SJCRH30 (cell line): ENCODE results near the gene NACC1. TPM values are rescaled to one million over a fixed set of nuclear protein-coding genes. Genes with fewer than 3 reads are reported as not detected.

Experiments used
- DNase-seq, 2 experiments: peaks; one replicate each; pipeline ENCODE4 v3.0.0-alpha.2; 2015 to 2020
- H3K27ac ChIP-seq: fragments of 250-450 bp; sonication (Bioruptor Pico); 2 replicates; pipeline ENCODE4 v1.5.1; 2020; ENCODE audit warnings: mild to moderate bottlenecking, moderate library complexity
- H3K27me3 ChIP-seq: fragments of 250-450 bp; sonication (Bioruptor Pico); 2 replicates; pipeline ENCODE4 v1.5.1; 2020; ENCODE audit warnings: mild to moderate bottlenecking, moderate library complexity
- H3K36me3 ChIP-seq: fragments of 250-450 bp; sonication (Bioruptor Pico); 2 replicates; pipeline ENCODE4 v1.5.1; 2020; ENCODE audit warnings: mild to moderate bottlenecking, moderate library complexity
- H3K4me1 ChIP-seq: fragments of 250-450 bp; sonication (Bioruptor Pico); 2 replicates; pipeline ENCODE4 v1.5.1; 2020; ENCODE audit warnings: mild to moderate bottlenecking, moderate library complexity
- H3K4me3 ChIP-seq: fragments of 250-450 bp; sonication (Bioruptor Pico); 2 replicates; pipeline ENCODE4 v1.5.1; 2020; ENCODE audit warnings: mild to moderate bottlenecking, moderate library complexity
- H3K9me3 ChIP-seq: fragments of 250-450 bp; sonication (Bioruptor Pico); replicated peaks from 2 replicates; pipeline ENCODE4 v1.5.1; 2020; ENCODE audit warnings: mild to moderate bottlenecking, moderate library complexity
- total RNA-seq: library from RNA; depleted of rRNA; stranded (reverse); fragments of >200 nt; shearing (Covaris generic); gene quantifications from 2 replicates; pipeline ENCODE4 v1.2.3, GENCODE V29; 2014

The NACC1 gene
- total RNA-seq, 1 experiment from 2014 or later, result 103 TPM

DNA sequence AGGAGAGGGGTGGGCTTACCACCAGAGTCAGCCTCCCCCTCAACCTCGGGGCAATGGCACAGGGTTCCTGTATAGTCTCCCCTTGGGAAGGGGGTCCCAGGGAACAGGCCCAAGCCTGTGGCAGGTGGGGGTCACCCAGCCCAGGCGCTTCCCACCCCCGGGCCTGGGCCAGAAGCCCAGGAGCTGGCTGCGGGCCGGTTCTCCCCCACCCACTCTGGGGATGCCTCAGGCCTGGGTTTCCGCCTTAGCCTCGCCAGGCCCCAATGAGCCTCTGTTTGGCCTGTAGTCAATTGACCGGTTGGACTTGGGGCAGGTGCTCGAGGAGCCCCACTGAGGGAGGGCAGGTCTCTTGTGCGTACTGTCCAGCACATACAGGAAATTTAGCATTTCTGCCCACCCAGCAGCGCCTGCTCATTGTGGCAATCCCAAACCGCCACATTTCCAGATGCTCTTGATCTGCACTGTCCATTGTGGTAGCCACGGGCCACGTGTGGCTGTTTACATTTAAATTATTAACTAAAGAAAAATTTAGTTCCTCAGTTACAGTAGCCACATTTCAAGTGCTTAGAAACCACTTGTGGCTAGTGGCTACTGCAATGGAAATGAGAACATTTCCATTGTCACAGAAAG is 25.3 kb upstream of the NACC1 start:
- H3K36me3 ChIP-seq, result peaks cover 3% of the 10 kb centered on the region; the same call in 1 of the 2 replicates
- peaks cover 14% of the 10 kb centered on the region for H3K4me1 ChIP-seq
- no peaks in the 10 kb centered on the region for H3K9me3 ChIP-seq
- no peak overlapping the region for H3K27ac ChIP-seq
- H3K27me3 ChIP-seq, result no peaks in the 10 kb centered on the region
- no peak for DNase-seq
- H3K4me3 ChIP-seq, result no peak overlapping the region

DNA sequence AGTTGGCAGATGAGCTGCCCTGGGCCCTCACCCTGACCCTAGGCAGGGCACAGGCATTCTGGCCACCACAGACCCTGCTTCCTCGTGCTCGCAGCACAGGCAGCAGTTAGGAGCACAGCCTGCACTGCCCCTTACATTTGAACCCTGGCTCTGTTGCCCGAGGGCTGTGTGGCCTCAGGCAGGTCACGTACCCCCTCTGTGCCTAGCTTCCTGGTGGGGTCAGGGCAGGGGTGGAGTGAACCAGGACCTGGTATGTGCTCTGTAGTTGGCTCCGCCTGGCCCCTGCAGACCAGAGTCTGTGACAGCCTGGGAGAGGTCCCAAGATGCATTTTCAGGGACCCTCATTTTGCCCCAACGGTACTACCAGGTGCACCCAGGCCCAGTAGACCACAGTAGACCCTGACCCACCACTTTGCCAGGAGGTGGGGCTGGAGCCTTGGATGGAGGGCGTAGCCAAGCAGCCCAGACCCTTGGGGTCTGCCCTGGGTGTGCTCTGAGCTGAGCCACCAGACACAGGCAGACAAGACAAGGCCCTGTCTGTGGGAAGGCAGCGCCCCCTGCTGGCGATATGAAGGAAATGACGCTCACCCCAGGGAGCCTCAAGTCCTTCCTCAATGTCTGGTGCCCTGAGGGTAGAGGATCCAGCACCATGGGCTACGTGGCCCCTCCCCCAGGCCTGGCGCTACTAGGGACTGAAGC is 24.5 kb upstream of the NACC1 start:
- peaks cover 3% of the 10 kb centered on the region; the same call in 1 of the 2 replicates for H3K36me3 ChIP-seq
- DNase-seq, result peak; percentile 87 to 97
- H3K9me3 ChIP-seq, result no peaks in the 10 kb centered on the region
- H3K27ac ChIP-seq, result no peak overlapping the region
- H3K4me3 ChIP-seq, result no peak overlapping the region
- H3K4me1 ChIP-seq, result peaks cover 14% of the 10 kb centered on the region
- no peaks in the 10 kb centered on the region for H3K27me3 ChIP-seq

DNA sequence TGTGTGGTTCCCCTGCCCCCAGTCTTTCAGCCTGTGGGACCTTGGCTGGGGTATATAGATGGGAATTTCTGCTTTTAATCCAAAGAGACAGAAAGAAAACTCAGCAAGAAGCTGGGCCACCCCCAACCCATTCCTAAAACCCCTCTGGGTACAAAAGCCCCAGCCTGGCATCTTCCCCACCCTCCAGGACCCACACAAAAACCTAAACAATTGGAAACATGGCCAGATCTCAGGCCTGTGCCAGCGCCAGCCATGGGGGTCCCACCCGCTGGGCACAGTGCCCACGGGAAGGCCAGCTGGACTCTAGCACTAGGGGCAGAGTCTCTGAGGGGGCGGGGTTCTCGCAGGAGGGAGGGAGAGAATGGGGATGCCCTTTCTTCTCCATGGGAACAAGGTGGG is 24.0 kb upstream of the NACC1 start:
- DNase-seq, result no peak
- Histone ChIP-seq H3K4me3 (no peak overlapping the region), H3K4me1 (peaks cover 14% of the 10 kb centered on the region), H3K36me3 (peaks cover 3% of the 10 kb centered on the region; the same call in 1 of the 2 replicates), H3K9me3 (no peaks in the 10 kb centered on the region), H3K27ac (no peak overlapping the region), H3K27me3 (no peaks in the 10 kb centered on the region)

DNA sequence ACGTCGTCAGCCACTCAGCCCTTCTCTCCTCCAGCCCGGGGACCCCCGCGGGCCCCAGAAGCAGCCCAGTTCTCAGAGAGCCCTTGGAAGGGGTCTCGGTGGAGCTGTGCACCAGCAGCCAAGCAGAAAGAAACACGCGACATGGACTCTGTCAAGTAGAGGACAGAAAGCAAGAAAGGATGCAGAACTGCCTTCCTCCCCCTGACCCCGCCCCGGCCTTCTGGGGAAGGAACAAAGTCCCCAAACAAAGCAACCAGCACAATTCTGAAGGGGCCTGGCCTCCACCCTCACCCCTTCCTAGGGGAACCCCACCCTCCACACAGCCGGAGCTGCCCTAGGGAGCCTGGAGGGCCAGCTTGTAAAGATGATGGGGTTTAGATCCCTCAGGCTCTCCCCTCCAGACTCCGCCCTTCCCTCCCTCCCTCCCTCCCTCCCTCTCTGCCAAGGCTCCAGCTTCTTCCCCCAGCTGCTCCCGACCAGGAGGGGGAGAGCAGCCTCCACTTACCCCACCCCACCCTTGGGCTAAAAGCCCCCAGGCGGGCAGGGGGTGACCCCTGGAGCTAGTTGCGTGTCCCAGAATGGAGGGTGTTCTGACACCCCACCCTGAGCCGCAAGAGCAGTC is 23.2 kb upstream of the NACC1 start:
- Histone ChIP-seq H3K27ac (no peak overlapping the region), H3K27me3 (no peaks in the 10 kb centered on the region)
- no peak for DNase-seq

DNA sequence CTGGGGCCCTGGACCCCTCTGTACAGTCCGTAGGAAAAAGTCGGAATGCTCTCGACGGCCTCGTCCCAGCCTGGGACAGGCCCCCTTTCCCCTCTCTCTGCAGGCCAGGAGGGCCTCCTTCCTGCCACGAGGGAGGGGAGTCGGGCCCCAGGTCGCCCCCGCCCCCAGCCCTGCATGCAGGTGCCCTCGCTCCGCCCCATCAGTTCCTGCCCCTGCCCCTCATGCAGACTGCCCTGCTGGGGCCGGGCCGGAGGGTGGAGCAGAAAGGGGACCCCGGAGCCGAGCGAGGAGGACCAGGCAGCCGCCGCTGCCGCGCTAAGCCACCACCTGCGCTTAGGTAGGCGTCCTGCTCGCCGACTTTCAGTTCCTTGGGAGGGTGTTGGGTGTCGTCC is 22.7 kb upstream of the NACC1 start:
- DNase-seq, result no peak
- H3K4me3 ChIP-seq, result no peak overlapping the region
- no peaks in the 10 kb centered on the region for H3K9me3 ChIP-seq
- H3K4me1 ChIP-seq, result peaks cover 14% of the 10 kb centered on the region
- no peaks in the 10 kb centered on the region for H3K27me3 ChIP-seq
- peaks cover 3% of the 10 kb centered on the region; the same call in 1 of the 2 replicates for H3K36me3 ChIP-seq
- H3K27ac ChIP-seq, result no peak overlapping the region

More for the DNA sequence above, 23.2 kb upstream of the NACC1 start:
- H3K4me1 ChIP-seq, result peaks cover 14% of the 10 kb centered on the region
- no peak overlapping the region for H3K4me3 ChIP-seq
- peaks cover 3% of the 10 kb centered on the region; the same call in 1 of the 2 replicates for H3K36me3 ChIP-seq
- no peaks in the 10 kb centered on the region for H3K9me3 ChIP-seq

DNA sequence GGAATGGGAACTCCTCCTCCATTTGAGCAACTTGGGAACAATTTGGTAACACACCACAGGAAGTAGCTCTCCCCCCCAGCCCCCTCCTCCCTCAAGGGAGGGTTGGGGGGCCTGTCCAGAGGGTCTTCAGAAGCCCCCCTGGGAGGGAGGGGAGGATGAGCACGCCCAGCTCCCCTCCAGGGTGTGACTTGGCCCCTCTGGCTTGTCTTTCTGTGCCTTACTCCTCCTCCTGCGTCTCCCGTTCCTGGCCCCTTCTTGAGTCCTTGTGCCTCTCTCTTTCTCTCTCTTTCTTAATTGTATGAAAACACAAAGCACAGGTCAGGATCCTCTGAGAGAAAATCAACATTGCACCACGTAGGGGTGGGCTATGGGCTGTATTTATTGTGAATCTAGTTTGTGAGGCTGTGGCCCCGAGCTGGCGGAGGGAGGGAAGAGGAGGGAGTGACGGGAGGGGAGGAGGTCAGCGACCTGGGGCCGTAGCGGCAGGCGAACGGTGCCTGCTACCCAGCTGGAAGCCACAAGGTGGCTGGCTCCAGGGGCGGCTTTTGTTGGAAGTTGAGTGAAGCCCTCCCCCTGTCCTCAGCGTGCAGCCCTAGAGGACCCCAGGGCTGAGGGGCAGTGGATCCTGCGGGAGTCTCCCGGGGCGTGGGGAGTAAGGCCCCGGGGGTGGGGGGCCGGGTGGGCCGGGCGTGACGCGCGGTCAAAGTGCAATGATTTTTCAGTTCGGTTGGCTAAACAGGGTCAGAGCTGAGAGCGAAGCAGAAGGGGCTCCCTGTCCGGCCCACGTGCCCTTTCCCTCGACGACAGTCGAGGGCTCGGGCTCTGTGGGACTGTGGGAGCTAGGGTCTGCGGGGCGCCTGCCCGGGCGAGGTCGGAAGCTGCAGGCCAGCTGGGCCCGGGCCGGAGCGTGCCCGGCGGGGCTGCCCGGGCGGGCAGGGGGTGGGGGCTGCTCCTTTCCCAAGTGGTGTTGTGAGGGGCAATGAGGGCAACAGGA is 21.8 kb upstream of the NACC1 start:
- H3K9me3 ChIP-seq, result no peaks in the 10 kb centered on the region
- H3K27ac ChIP-seq, result no peak overlapping the region
- H3K4me3 ChIP-seq, result no peak overlapping the region
- peaks cover 10% of the 10 kb centered on the region; the same call in 1 of the 2 replicates for H3K4me1 ChIP-seq
- DNase-seq, result no peak
- H3K27me3 ChIP-seq, result no peaks in the 10 kb centered on the region
- H3K36me3 ChIP-seq, result peaks cover 3% of the 10 kb centered on the region; the same call in 1 of the 2 replicates

DNA sequence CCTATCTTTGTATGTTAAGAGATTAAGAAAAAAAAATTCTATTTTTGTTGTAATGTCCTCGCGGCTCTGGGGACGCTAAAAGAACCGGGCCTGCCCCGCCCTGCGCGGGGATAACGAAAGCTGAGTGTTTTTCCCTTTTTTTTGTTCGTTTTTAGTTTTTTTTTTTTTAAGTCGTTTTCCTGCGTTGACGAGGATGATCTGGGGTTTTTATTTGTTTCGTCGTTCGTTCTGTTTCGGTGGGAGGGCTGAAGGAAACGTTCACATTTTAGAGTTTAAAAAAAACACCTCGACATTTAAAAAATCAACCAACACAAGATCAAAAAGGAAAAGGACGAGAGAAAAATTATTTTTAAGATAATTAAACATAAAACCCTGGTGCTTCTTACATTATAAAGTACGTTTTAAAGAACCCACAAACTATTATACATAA is 21.0 kb upstream of the NACC1 start:
- H3K36me3 ChIP-seq, result peaks cover 3% of the 10 kb centered on the region; the same call in 1 of the 2 replicates
- no peak for DNase-seq
- no peak overlapping the region for H3K4me3 ChIP-seq
- H3K27ac ChIP-seq, result no peak overlapping the region
- H3K4me1 ChIP-seq, result peaks cover 4% of the 10 kb centered on the region; the same call in 1 of the 2 replicates
- H3K27me3 ChIP-seq, result no peaks in the 10 kb centered on the region
- no peaks in the 10 kb centered on the region for H3K9me3 ChIP-seq

DNA sequence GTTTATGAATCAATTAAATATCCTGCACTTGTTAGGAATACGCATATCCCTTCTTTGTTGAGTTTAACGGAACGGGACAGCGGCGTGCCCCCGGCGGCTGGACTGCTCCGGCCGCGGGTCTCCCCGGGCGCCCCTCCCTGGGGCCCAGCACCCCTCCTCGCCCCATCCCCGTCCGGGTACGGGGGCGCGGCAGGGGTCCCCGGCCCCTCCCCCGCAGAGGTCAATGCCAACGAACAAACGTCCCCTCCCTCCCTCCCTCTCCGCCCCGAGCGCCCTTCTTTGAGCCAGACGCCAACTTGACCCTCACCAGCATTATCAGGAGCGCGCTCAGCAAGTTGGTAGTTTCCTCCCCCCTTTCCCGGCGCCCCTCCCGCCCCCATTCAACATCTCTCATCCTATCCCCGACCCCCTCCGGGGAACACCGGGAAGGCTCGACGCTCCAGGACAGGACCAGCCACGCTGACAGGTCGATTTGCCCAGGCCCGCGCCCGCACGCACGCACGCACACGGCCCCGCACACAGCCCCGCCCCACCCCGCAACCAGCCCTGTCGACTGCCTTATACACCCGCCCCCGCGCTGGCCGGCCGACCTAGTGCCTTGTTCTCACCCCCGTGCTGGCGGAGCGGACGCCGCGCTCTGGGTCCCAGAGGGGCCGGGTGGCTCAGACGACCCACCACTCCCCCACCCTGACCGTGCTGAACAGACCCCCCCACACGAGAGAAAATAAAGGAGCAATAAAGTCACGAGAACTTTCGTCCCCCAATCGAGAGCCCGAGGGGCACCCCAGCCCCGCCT is 20.4 kb upstream of the NACC1 start:
- Histone ChIP-seq H3K4me3 (no peak overlapping the region), H3K27ac (no peak overlapping the region), H3K27me3 (no peaks in the 10 kb centered on the region), H3K36me3 (peaks cover 3% of the 10 kb centered on the region; the same call in 1 of the 2 replicates), H3K4me1 (peaks cover 4% of the 10 kb centered on the region; the same call in 1 of the 2 replicates), H3K9me3 (no peaks in the 10 kb centered on the region)
- no peak for DNase-seq

DNA sequence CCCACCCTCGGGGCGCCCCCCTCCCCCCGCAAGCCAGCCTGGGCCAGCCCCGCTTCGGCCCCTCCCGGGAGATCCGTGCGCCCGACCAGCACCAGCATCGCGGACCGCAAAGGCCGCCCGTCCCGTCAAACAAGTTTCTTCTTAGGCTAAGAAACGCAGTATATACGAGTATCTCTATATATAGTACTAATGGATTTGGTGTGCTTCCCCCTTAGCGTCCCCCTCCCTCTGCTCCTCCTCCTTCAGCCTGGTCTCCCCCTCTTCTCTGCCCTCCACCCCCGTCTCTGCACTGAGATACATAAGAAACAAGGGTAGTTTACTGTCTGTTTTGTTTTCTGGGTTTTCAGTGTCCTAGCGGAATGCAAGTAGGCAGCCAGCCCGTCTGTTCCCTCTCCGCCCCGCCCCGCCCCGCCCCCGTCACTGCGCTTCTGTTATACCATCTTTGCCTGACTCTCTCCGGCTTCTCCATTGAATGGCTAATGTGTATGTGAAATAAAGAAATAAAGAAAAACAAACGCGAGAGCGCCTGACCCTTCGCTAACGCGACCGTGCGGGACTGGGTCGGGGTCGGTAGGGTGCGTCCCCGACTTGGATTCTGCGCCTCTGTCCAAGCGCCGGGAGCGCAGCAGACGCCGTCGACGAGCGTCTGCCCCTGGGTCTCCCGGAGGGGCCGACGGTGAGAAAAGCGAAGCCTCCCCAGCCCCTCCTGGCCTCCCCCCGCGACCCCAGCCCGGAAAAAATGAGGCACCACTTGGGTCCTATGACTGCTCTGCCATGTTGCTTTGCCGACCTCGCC is 19.6 kb upstream of the NACC1 start:
- Histone ChIP-seq H3K27me3 (no peaks in the 10 kb centered on the region), H3K4me1 (peaks cover 4% of the 10 kb centered on the region; the same call in 1 of the 2 replicates), H3K9me3 (no peaks in the 10 kb centered on the region), H3K36me3 (peaks cover 3% of the 10 kb centered on the region; the same call in 1 of the 2 replicates), H3K4me3 (no peak overlapping the region), H3K27ac (no peak overlapping the region)
- no peak for DNase-seq

DNA sequence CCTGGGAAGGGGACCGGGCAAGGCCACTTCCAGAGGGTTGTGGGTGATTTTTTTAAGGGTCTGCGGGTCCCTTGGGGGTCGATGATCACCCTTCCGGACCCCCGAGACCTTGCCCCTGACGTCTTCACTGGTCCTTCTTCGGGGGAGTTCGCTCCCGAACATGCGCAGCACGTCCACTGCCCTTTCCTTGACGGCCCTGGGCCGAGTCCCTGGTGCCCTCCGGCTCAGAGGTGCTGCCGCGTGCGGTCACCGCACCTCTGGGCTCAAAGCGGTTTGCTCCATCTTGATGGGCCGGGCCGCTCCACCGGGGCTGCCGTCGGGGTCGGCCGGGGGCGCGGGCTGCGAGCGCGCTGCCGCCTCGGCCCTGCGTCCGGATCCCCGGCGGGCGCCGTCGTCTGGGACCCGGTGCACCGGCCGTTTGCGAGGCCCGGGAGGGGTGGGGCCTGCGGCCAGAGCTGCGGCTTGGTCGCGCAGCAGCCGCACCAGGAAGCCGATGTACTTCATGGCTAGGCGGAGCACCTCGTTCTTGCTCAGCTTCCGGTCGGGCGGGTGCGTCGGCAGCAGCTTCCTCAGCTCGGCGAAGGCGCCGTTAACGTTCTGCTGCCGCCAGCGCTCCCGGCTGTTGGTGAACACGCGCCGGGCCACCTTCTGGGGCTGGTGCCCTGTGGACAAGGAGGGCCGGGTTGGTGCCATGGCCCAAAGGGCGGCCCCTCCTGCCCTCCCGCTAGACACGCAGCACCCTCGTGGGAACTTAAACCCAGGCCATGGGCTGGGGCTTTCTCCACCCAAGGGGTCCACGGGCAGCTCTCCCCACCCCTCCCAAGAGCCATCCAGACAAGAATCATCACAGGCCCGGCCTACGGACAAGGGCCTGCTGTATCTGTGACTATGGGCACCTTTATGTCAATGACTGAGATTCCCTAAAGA is 18.7 kb upstream of the NACC1 start:
- H3K36me3 ChIP-seq, result peaks cover 3% of the 10 kb centered on the region; the same call in 1 of the 2 replicates
- no peak for DNase-seq
- no peak overlapping the region for H3K4me3 ChIP-seq
- H3K9me3 ChIP-seq, result no peaks in the 10 kb centered on the region
- H3K27me3 ChIP-seq, result no peaks in the 10 kb centered on the region
- no peaks in the 10 kb centered on the region; the same call in 1 of the 2 replicates for H3K4me1 ChIP-seq
- no peak overlapping the region for H3K27ac ChIP-seq

DNA sequence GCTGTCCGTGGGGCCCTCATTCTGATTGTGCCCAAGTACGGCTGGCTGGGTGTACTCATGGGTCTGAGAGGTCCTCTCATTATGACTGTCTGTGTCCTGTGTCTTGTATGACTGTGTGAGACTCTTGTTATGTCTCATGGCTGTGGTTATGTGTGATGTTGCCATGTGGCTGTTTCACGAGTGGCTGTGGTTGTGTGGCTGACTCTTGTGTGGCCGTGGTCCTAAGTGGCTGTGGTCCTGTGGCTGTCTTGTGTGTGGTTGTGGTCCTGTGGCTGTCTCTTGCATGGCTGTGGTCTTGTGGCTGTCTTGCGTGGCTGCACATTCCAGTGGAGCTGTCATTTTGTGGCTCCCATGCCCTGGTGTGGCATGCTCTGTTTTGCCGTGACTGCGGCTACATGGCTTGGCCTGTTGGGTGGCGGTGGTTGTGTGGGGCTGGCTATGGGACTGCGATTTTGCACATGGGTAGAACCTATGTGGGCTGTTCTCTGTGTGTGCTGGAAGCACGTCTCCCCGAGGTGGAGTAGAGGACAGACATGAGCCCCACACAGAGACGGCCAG is 18.0 kb upstream of the NACC1 start:
- H3K4me1 ChIP-seq, result no peaks in the 10 kb centered on the region
- H3K36me3 ChIP-seq, result no peaks in the 10 kb centered on the region
- H3K4me3 ChIP-seq, result no peak overlapping the region
- DNase-seq, result no peak
- H3K27me3 ChIP-seq, result no peaks in the 10 kb centered on the region
- no peaks in the 10 kb centered on the region for H3K9me3 ChIP-seq
- H3K27ac ChIP-seq, result no peak overlapping the region
